Measurements from ENCODE around the gene APEX2. TPM values are rescaled to one million over a fixed set of nuclear protein-coding genes. Genes with fewer than 3 reads are reported as not detected.

APEX2 gene
- total and polyA plus RNA-seq, 2 experiments from 2014 or later: 10.0 to 20.1 TPM

DNA sequence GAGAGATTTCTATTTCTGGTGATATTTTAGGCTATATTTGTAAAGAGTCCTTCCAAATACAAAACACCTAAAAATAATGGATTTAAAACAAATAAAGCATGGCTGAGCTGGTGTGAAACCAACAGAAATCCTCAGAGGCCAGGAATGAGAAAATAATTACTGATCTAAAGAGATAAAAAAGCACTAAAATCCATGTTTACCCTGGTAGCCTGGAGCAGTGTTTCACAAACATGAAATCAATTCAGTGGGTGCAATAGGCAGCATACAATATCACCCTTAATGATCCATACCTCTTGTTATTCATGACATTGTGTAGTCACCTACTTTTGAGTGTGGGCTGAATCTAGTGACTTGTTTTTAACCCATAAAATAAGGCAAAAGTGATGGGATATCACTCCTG lies 20.7 kb upstream of the APEX2 start (continued):
- TF ChIP-seq ZNF462 (CRISPR knock-in tag; IDR thresholded peaks at IDR 0.05) (no peak), CREB1 (CRISPR knock-in tag; IDR thresholded peaks at IDR 0.05; ENCODE audit: low read depth) (no peak), ZNF331 (CRISPR knock-in tag; IDR thresholded peaks at IDR 0.05; ENCODE audit: low read depth) (no peak), JUNB (IDR thresholded peaks at IDR 0.05; ENCODE audit: unreplicated experiment) (no peak), POLR2AphosphoS5 (IDR thresholded peaks at IDR 0.05; ENCODE audit: low read depth) (no peak), REST (IDR thresholded peaks at IDR 0.05; ENCODE audit: unreplicated experiment) (no peak), STAT1 (IDR thresholded peaks at IDR 0.05; ENCODE audit: unreplicated experiment) (no peak)
- TF ChIP-seq, protein P1, sequence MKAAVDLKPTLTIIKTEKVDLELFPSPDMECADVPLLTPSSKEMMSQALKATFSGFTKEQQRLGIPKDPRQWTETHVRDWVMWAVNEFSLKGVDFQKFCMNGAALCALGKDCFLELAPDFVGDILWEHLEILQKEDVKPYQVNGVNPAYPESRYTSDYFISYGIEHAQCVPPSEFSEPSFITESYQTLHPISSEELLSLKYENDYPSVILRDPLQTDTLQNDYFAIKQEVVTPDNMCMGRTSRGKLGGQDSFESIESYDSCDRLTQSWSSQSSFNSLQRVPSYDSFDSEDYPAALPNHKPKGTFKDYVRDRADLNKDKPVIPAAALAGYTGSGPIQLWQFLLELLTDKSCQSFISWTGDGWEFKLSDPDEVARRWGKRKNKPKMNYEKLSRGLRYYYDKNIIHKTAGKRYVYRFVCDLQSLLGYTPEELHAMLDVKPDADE (IDR thresholded peaks at IDR 0.05): no peak
- TF ChIP-seq, protein P2, sequence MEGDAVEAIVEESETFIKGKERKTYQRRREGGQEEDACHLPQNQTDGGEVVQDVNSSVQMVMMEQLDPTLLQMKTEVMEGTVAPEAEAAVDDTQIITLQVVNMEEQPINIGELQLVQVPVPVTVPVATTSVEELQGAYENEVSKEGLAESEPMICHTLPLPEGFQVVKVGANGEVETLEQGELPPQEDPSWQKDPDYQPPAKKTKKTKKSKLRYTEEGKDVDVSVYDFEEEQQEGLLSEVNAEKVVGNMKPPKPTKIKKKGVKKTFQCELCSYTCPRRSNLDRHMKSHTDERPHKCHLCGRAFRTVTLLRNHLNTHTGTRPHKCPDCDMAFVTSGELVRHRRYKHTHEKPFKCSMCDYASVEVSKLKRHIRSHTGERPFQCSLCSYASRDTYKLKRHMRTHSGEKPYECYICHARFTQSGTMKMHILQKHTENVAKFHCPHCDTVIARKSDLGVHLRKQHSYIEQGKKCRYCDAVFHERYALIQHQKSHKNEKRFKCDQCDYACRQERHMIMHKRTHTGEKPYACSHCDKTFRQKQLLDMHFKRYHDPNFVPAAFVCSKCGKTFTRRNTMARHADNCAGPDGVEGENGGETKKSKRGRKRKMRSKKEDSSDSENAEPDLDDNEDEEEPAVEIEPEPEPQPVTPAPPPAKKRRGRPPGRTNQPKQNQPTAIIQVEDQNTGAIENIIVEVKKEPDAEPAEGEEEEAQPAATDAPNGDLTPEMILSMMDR (conservative IDR thresholded peaks at IDR 0.05; ENCODE audit: low read depth in 2 of 2): no peak

Data from GM23338 (cell line).